ENCODE results near the gene PTX4. TPM values are rescaled to one million over a fixed set of nuclear protein-coding genes. Genes with fewer than 3 reads are reported as not detected.

PTX4 gene
- total RNA-seq, 1 experiment from 2014 or later: 0.22 TPM

GRCh38 chr16:1498899-1499676 is 10.3 kb upstream of the PTX4 start:
- no TSS peak for BruUV-seq (replicated peaks)
- DNase-seq (no peak), ATAC-seq (no peak)
- Histone ChIP-seq H3F3A (ENCODE audit: low read length, unreplicated experiment) (no peaks in the 10 kb centered on the region), H2AFZ (ENCODE audit: low read length) (no peak overlapping the region), H3K27me3 (ENCODE audit: low read length) (no peaks in the 10 kb centered on the region), H3K9me3 (ENCODE audit: low read length) (no peaks in the 10 kb centered on the region), H3K36me3 (ENCODE audit: low read depth, low read length) (0 out of 2 replicates have a peak, but pooled peaks cover 3% of the 10 kb centered on the region), H3K9me2 (replicated peaks; ENCODE audit: low read length) (no peaks in the 10 kb centered on the region), H3K9ac (ENCODE audit: low read length) (no peak overlapping the region), H3K4me3 (ENCODE audit: low read length) (no peak overlapping the region), H4K20me1 (ENCODE audit: low read length) (peaks cover 5% of the 10 kb centered on the region; the same call in 1 of the 2 replicates), H3K79me2 (ENCODE audit: low read length) (peaks cover 23% of the 10 kb centered on the region), H3K4me2 (ENCODE audit: low read length) (no peak overlapping the region), H3K27ac (ENCODE audit: low read length) (no peak overlapping the region), H3K4me1 (ENCODE audit: insufficient read depth, low read length) (peaks cover 6% of the 10 kb centered on the region; the same call in 1 of the 2 replicates)
- ChIA-PET CTCF (no interaction called here), POLR2A (ENCODE audit: unreplicated experiment) (no interaction called here)
- TF ChIP-seq EZH2phosphoT487 (IDR thresholded peaks at IDR 0.05; ENCODE audit: borderline replicate concordance, low read length) (no peak), CTCF (conservative IDR thresholded peaks at IDR 0.05; ENCODE audit: low read depth, low read length) (no peak), EZH2 (IDR thresholded peaks at IDR 0.05; ENCODE audit: low read length, unreplicated experiment) (no peak)
- intact Hi-C loops (cut with micrococcal nuclease): no loop called here

- intact Hi-C loops (cut with micrococcal nuclease): no loop called here
- no peaks in the 10 kb centered on the region for H3K27me3 ChIP-seq (ENCODE audit: low read length)
- H3K9me2 ChIP-seq (replicated peaks; ENCODE audit: low read length): no peaks in the 10 kb centered on the region
- H3K4me2 ChIP-seq (ENCODE audit: low read length): no peak overlapping the region
- ATAC-seq: no peak
- ChIA-PET CTCF (no interaction called here), POLR2A (ENCODE audit: unreplicated experiment) (no interaction called here)
- no peak overlapping the region for H3K27ac ChIP-seq (ENCODE audit: low read length)
- no peak overlapping the region for H2AFZ ChIP-seq (ENCODE audit: low read length)
- TF ChIP-seq CTCF (conservative IDR thresholded peaks at IDR 0.05; ENCODE audit: low read depth, low read length) (no peak), EZH2 (IDR thresholded peaks at IDR 0.05; ENCODE audit: low read length, unreplicated experiment) (no peak), EZH2phosphoT487 (IDR thresholded peaks at IDR 0.05; ENCODE audit: borderline replicate concordance, low read length) (no peak)
- H3K4me3 ChIP-seq (ENCODE audit: low read length): no peak overlapping the region
- DNase-seq: no peak
- BruUV-seq (replicated peaks): no TSS peak
- H3K79me2 ChIP-seq (ENCODE audit: low read length): peaks cover 31% of the 10 kb centered on the region
- H4K20me1 ChIP-seq (ENCODE audit: low read length): peaks cover 5% of the 10 kb centered on the region; the same call in 1 of the 2 replicates
- H3K36me3 ChIP-seq (ENCODE audit: low read depth, low read length): 0 out of 2 replicates have a peak, but pooled peaks cover 3% of the 10 kb centered on the region
- peaks cover 13% of the 10 kb centered on the region for H3K4me1 ChIP-seq (ENCODE audit: insufficient read depth, low read length)
- no peaks in the 10 kb centered on the region for H3K9me3 ChIP-seq (ENCODE audit: low read length)
- no peak overlapping the region for H3K9ac ChIP-seq (ENCODE audit: low read length)
- no peaks in the 10 kb centered on the region for H3F3A ChIP-seq (ENCODE audit: low read length, unreplicated experiment)
These were observed 8.4 kb upstream of the PTX4 start for GRCh38 chr16:1497014-1497598.

- ChIA-PET POLR2A (ENCODE audit: unreplicated experiment) (no interaction called here), CTCF (no interaction called here)
- H3K36me3 ChIP-seq (ENCODE audit: low read depth, low read length): 0 out of 2 replicates have a peak, but pooled peaks cover 3% of the 10 kb centered on the region
- peaks cover 13% of the 10 kb centered on the region for H3K4me1 ChIP-seq (ENCODE audit: insufficient read depth, low read length)
- intact Hi-C loops (cut with micrococcal nuclease): no loop called here
- no peak for ATAC-seq
- H3K27ac ChIP-seq (ENCODE audit: low read length): no peak overlapping the region
- no peaks in the 10 kb centered on the region for H3K9me3 ChIP-seq (ENCODE audit: low read length)
- H3K4me3 ChIP-seq (ENCODE audit: low read length): no peak overlapping the region
- BruUV-seq (replicated peaks): no TSS peak
- H4K20me1 ChIP-seq (ENCODE audit: low read length): peaks cover 5% of the 10 kb centered on the region; the same call in 1 of the 2 replicates
- H3K9me2 ChIP-seq (replicated peaks; ENCODE audit: low read length): no peaks in the 10 kb centered on the region
- H3K9ac ChIP-seq (ENCODE audit: low read length): no peak overlapping the region
- no peak for DNase-seq
- no peaks in the 10 kb centered on the region for H3K27me3 ChIP-seq (ENCODE audit: low read length)
- H3F3A ChIP-seq (ENCODE audit: low read length, unreplicated experiment): no peaks in the 10 kb centered on the region
- H3K4me2 ChIP-seq (ENCODE audit: low read length): no peak overlapping the region
- H3K79me2 ChIP-seq (ENCODE audit: low read length): peaks cover 31% of the 10 kb centered on the region
- no peak for TF ChIP-seq CTCF (conservative IDR thresholded peaks at IDR 0.05; ENCODE audit: low read depth, low read length)
- no peak for TF ChIP-seq EZH2phosphoT487 (IDR thresholded peaks at IDR 0.05; ENCODE audit: borderline replicate concordance, low read length)
- no peak for TF ChIP-seq EZH2 (IDR thresholded peaks at IDR 0.05; ENCODE audit: low read length, unreplicated experiment)
- no peak overlapping the region for H2AFZ ChIP-seq (ENCODE audit: low read length)
These were observed 7.7 kb upstream of the PTX4 start for GRCh38 chr16:1496464-1496863.

All from PC-3 (cell line).